Stimulated activated naive CD8-positive, alpha-beta T cell treated with anti-CD3 and anti-CD28 coated beads, Interleukin-15, Interleukin-2, amounts not matched to agents 100 ng/mL and 50 ng/mL, for 24 hours (primary cell): ENCODE data around the gene MDGA2.

Experiments
- H3K27ac Mint-ChIP-seq: one replicate; pipeline ENCODE4 v1.8.0; 2021; ENCODE audit warnings: mild to moderate bottlenecking, mixed read lengths
- H3K27me3 Mint-ChIP-seq: one replicate; pipeline ENCODE4 v1.8.0; 2021; ENCODE audit warnings: mixed read lengths
- H3K36me3 Mint-ChIP-seq: one replicate; pipeline ENCODE4 v1.8.0; 2021; ENCODE audit warnings: low read depth, mixed read lengths
- H3K4me1 Mint-ChIP-seq: one replicate; pipeline ENCODE4 v1.8.0; 2021; ENCODE audit warnings: low read depth, mixed read lengths
- H3K4me3 Mint-ChIP-seq: one replicate; pipeline ENCODE4 v1.8.0; 2021; ENCODE audit warnings: mild to moderate bottlenecking, mixed read lengths
- H3K9me3 Mint-ChIP-seq: one replicate; pipeline ENCODE4 v1.8.0; 2021; ENCODE audit warnings: mixed read lengths

MDGA2 gene

GRCh38 chr14:47040550-47040949, 634.9 kb downstream of the MDGA2 start:
- Mint-ChIP-seq H3K36me3 (no peaks in the 10 kb centered on the region), H3K4me1 (no peaks in the 10 kb centered on the region), H3K4me3 (no peak overlapping the region), H3K27ac (no peak overlapping the region), H3K9me3 (peaks cover 3% of the 10 kb centered on the region), H3K27me3 (no peaks in the 10 kb centered on the region)

DNA sequence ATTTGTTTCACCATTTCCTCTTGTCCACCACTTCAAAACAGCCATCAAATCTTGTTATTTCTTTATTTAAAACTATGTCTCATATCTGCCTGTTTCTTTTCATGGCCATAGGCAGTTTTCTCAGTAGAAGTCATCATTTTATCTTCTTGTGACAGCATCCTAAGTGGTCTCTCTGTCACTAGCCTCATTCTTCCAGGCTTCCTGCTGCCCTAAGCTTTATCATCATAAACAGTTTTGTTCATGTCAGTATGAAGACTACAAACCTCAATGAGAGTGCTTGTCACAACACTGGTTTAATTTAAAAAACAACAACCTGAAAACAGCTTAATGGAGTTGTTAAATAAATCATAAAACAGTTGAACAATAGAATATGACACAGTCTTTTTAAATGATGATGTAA, 636.1 kb downstream of the MDGA2 start:
- Mint-ChIP-seq H3K4me1 (no peaks in the 10 kb centered on the region), H3K27ac (no peak overlapping the region), H3K27me3 (no peaks in the 10 kb centered on the region), H3K36me3 (no peaks in the 10 kb centered on the region), H3K9me3 (peaks cover 3% of the 10 kb centered on the region), H3K4me3 (no peak overlapping the region)

DNA sequence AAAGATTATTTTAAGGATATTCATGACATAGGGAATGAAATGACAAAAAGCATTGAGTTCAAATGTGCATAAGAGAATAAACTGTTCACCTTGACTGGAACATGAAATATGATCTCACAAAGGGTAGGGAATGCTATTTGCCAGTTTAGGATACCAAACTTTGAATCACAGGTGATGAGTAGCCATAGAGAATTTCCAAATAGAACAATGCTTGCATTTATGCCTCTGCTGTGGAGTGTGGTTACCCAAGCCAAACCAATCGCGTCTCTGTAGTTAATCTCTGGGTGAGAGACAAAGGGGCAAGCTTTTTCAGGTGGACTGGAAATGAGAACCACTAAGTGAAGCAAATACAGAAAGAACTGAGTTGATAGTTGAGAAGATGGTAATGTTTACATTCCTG, 652.7 kb downstream of the MDGA2 start:
- Mint-ChIP-seq H3K4me3 (no peak overlapping the region), H3K9me3 (peaks cover 3% of the 10 kb centered on the region), H3K4me1 (no peaks in the 10 kb centered on the region), H3K27ac (no peak overlapping the region), H3K36me3 (no peaks in the 10 kb centered on the region), H3K27me3 (no peaks in the 10 kb centered on the region)

- no peaks in the 10 kb centered on the region for H3K36me3 Mint-ChIP-seq
- H3K4me3 Mint-ChIP-seq, result no peak overlapping the region
- no peaks in the 10 kb centered on the region for H3K27me3 Mint-ChIP-seq
- H3K4me1 Mint-ChIP-seq, result no peaks in the 10 kb centered on the region
- H3K9me3 Mint-ChIP-seq, result peaks cover 3% of the 10 kb centered on the region
- no peak overlapping the region for H3K27ac Mint-ChIP-seq
Measured at GRCh38 chr14:47020500-47020899, 654.9 kb downstream of the MDGA2 start.

GRCh38 chr14:47012533-47013280, 662.7 kb downstream of the MDGA2 start:
- Mint-ChIP-seq H3K9me3 (peaks cover 4% of the 10 kb centered on the region), H3K4me1 (no peaks in the 10 kb centered on the region), H3K4me3 (no peak overlapping the region), H3K27ac (no peak overlapping the region), H3K36me3 (no peaks in the 10 kb centered on the region), H3K27me3 (no peaks in the 10 kb centered on the region)

DNA sequence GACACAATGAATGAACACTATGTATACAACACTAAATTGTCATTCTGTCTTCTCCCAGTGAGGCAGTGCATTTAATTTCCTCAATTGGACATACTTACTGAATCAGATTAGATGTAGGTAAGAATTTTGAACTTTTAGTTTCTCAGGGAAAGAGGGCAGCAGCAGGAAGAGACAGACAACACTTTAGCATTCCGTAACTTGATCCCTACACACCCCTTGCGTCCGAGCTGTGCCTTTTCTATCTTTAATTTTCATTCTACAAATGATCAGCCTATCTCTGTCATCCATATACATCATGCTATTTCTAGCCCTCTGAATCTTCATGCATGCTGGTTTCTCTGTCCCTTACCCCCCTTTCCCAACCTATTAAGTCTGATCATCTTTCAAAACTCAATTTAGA, 665.8 kb downstream of the MDGA2 start:
- H3K4me1 Mint-ChIP-seq, result no peaks in the 10 kb centered on the region
- H3K27me3 Mint-ChIP-seq, result no peaks in the 10 kb centered on the region
- no peak overlapping the region for H3K27ac Mint-ChIP-seq
- no peak overlapping the region for H3K4me3 Mint-ChIP-seq
- H3K36me3 Mint-ChIP-seq, result no peaks in the 10 kb centered on the region
- peaks cover 4% of the 10 kb centered on the region for H3K9me3 Mint-ChIP-seq

GRCh38 chr14:47008732-47009131, 666.7 kb downstream of the MDGA2 start:
- Mint-ChIP-seq H3K4me3 (no peak overlapping the region), H3K4me1 (no peaks in the 10 kb centered on the region), H3K36me3 (no peaks in the 10 kb centered on the region), H3K27me3 (no peaks in the 10 kb centered on the region), H3K9me3 (peaks cover 4% of the 10 kb centered on the region), H3K27ac (no peak overlapping the region)

GRCh38 chr14:46999661-47000060, 675.7 kb downstream of the MDGA2 start:
- Mint-ChIP-seq H3K4me3 (no peak overlapping the region), H3K9me3 (peaks cover 13% of the 10 kb centered on the region), H3K27ac (no peak overlapping the region), H3K36me3 (no peaks in the 10 kb centered on the region), H3K4me1 (no peaks in the 10 kb centered on the region), H3K27me3 (no peaks in the 10 kb centered on the region)

DNA sequence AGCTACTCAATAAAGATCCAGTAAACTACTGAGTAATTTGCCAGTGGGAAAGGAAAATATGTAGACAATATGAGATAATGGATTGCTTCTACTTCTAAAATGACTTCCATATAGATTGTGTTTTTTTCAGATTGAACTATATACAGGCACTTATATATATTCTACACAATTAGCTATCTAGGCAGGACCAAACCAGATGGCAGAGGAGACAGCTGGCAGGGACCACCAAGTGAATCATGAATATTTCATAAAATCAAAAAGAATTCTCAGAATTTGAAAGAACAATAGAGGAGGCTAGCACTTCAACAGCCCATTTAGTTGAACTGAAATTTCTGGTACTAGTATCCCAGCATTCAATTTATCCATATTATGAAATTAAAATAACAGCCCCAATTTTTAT, 685.8 kb downstream of the MDGA2 start:
- no peak overlapping the region for H3K27ac Mint-ChIP-seq
- H3K9me3 Mint-ChIP-seq, result no peaks in the 10 kb centered on the region
- H3K36me3 Mint-ChIP-seq, result no peaks in the 10 kb centered on the region
- no peaks in the 10 kb centered on the region for H3K4me1 Mint-ChIP-seq
- no peaks in the 10 kb centered on the region for H3K27me3 Mint-ChIP-seq
- no peak overlapping the region for H3K4me3 Mint-ChIP-seq

DNA sequence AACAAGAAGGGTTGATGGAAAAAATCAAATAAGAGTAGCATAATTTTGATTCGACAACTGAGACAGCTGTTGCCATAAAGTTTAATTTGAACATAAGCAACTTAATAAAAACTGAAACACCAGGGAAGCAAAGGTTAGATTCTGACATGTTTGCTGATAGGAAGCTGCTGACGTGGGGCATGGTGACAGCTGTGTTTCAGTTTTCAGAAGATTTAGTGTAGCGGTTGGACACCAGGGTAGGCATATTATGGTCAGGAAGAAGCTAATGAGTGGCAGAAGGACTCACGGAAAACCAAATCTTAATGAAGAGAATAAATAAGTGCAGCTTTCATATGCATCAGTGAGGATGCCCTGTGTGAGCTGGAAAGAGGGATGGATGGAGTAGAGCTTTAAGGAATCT, 687.1 kb downstream of the MDGA2 start:
- H3K9me3 Mint-ChIP-seq, result no peaks in the 10 kb centered on the region
- H3K36me3 Mint-ChIP-seq, result no peaks in the 10 kb centered on the region
- H3K27ac Mint-ChIP-seq, result no peak overlapping the region
- H3K27me3 Mint-ChIP-seq, result no peaks in the 10 kb centered on the region
- no peaks in the 10 kb centered on the region for H3K4me1 Mint-ChIP-seq
- no peak overlapping the region for H3K4me3 Mint-ChIP-seq

- H3K27me3 Mint-ChIP-seq, result no peaks in the 10 kb centered on the region
- no peaks in the 10 kb centered on the region for H3K4me1 Mint-ChIP-seq
- H3K36me3 Mint-ChIP-seq, result no peaks in the 10 kb centered on the region
- H3K9me3 Mint-ChIP-seq, result no peaks in the 10 kb centered on the region
- H3K4me3 Mint-ChIP-seq, result no peak overlapping the region
- H3K27ac Mint-ChIP-seq, result no peak overlapping the region
Measured at GRCh38 chr14:46985529-46986380, 689.6 kb downstream of the MDGA2 start.

GRCh38 chr14:46973295-46973694, 702.1 kb downstream of the MDGA2 start:
- H3K27ac Mint-ChIP-seq, result no peak overlapping the region
- H3K27me3 Mint-ChIP-seq, result no peaks in the 10 kb centered on the region
- no peaks in the 10 kb centered on the region for H3K36me3 Mint-ChIP-seq
- H3K4me3 Mint-ChIP-seq, result no peak overlapping the region
- H3K4me1 Mint-ChIP-seq, result no peaks in the 10 kb centered on the region
- peaks cover 7% of the 10 kb centered on the region for H3K9me3 Mint-ChIP-seq

GRCh38 chr14:46964378-46964777, 711.0 kb downstream of the MDGA2 start:
- no peak overlapping the region for H3K27ac Mint-ChIP-seq
- H3K36me3 Mint-ChIP-seq, result no peaks in the 10 kb centered on the region
- peaks cover 13% of the 10 kb centered on the region for H3K9me3 Mint-ChIP-seq
- no peaks in the 10 kb centered on the region for H3K4me1 Mint-ChIP-seq
- no peak overlapping the region for H3K4me3 Mint-ChIP-seq
- no peaks in the 10 kb centered on the region for H3K27me3 Mint-ChIP-seq

- Mint-ChIP-seq H3K27ac (no peak overlapping the region), H3K4me1 (no peaks in the 10 kb centered on the region), H3K27me3 (no peaks in the 10 kb centered on the region), H3K9me3 (peaks cover 13% of the 10 kb centered on the region), H3K4me3 (no peak overlapping the region), H3K36me3 (no peaks in the 10 kb centered on the region)
Measured at GRCh38 chr14:46951103-46951502, 724.3 kb downstream of the MDGA2 start.

GRCh38 chr14:46940611-46941010, 734.8 kb downstream of the MDGA2 start:
- Mint-ChIP-seq H3K4me3 (no peak overlapping the region), H3K4me1 (no peaks in the 10 kb centered on the region), H3K27me3 (no peaks in the 10 kb centered on the region), H3K9me3 (peaks cover 18% of the 10 kb centered on the region), H3K27ac (no peak overlapping the region), H3K36me3 (no peaks in the 10 kb centered on the region)
